Dendritic cell treated with granulocyte-macrophage colony-stimulating factor and Interleukin-4, amounts not matched to agents 40 ng/mL and 50 ng/mL, for 4 days (primary cell): ENCODE results near the gene ATG14.

Source experiments
- H3K27ac Mint-ChIP-seq: one replicate; pipeline ENCODE4 v1.8.0; 2022; ENCODE audit warnings: mild to moderate bottlenecking, mixed read lengths
- H3K27me3 Mint-ChIP-seq: one replicate; pipeline ENCODE4 v1.8.0; 2022; ENCODE audit warnings: mild to moderate bottlenecking, mixed read lengths
- H3K36me3 Mint-ChIP-seq: one replicate; pipeline ENCODE4 v1.8.0; 2022; ENCODE audit warnings: low read depth, mixed read lengths
- H3K4me1 Mint-ChIP-seq: one replicate; pipeline ENCODE4 v1.8.0; 2022; ENCODE audit warnings: low read depth, mixed read lengths
- H3K4me3 Mint-ChIP-seq: one replicate; pipeline ENCODE4 v1.8.0; 2022; ENCODE audit warnings: mild to moderate bottlenecking, moderate library complexity, mixed read lengths
- H3K9me3 Mint-ChIP-seq: one replicate; pipeline ENCODE4 v1.8.0; 2022; ENCODE audit warnings: mixed read lengths
- intact Hi-C: fragments of 100-400 bp; cut with micrococcal nuclease; formaldehyde crosslinking; loops from one replicate; pipeline ENCODE4 v1.15.0; 2022

The ATG14 gene

DNA sequence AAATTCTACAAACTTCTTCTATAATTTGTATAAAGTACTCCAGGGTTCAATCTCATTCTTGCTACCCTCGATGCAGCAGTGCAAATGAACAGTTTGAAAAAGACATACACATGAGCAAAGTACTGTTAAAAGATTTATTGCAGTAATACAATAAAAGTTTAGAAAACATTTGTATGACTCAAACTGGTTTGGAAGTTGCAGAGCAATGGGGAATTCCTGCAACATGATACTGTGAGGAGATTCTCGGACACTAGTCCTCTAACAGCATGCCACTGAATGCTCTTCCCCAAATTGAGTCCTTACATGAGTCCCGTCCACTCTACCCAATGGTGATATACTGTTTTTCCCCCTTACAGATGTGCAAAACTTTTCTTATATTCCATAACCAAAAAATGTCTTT, 45.4 kb downstream of the ATG14 start:
- H3K4me1 Mint-ChIP-seq: no peaks in the 10 kb centered on the region
- H3K9me3 Mint-ChIP-seq: no peaks in the 10 kb centered on the region
- H3K27me3 Mint-ChIP-seq: no peaks in the 10 kb centered on the region

DNA sequence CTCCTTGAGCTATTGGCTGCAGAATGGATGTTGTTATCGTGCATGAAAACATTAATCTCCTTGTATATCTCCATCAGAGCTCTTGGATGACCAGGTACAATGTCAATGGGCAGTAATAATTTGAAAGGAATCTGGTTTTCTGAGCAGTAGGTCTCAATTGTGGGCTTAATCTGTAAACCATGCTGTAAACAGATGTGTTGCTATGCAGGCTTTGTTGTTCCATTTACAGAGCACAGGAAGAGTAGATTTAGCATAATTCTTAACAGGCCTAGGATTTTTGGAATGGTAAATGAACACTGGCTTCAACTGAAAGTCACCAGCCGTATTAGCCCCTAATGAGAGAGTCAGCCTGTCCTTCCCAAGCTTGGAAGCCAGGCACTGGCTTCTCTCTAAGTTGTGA, 50.4 kb downstream of the ATG14 start:
- Mint-ChIP-seq H3K9me3 (no peaks in the 10 kb centered on the region), H3K36me3 (peaks cover 42% of the 10 kb centered on the region), H3K27me3 (no peaks in the 10 kb centered on the region), H3K4me1 (no peaks in the 10 kb centered on the region), H3K4me3 (no peak overlapping the region), H3K27ac (no peak overlapping the region)
- intact Hi-C loops: no loop called here

More for the DNA sequence above, 45.4 kb downstream of the ATG14 start:
- Mint-ChIP-seq H3K4me3 (no peak overlapping the region), H3K27ac (no peak overlapping the region), H3K36me3 (peaks cover 82% of the 10 kb centered on the region)
- intact Hi-C loops: no loop called here

DNA sequence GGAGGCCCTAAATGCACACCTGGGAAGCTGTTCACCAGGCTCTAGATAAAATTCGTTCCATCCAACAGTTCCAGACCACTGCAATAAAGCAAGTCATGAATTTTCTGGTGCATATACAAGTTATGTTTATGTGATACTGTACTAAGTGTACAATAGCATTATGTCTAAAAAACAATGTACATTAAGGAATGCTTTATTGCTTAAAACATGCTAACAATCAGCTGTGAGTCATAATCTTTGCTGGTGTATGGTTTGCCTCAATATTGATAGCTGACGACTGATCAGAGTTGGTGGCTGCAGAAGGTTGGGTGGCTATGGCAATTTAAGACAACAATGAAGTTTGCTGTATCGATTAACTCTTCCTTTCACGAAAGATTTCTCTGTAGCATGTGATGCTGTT, 52.3 kb downstream of the ATG14 start:
- Mint-ChIP-seq H3K36me3 (peaks cover 41% of the 10 kb centered on the region), H3K27ac (no peak overlapping the region), H3K9me3 (no peaks in the 10 kb centered on the region), H3K4me1 (no peaks in the 10 kb centered on the region), H3K27me3 (no peaks in the 10 kb centered on the region), H3K4me3 (no peak overlapping the region)
- intact Hi-C loops: loop anchor here (5.0 kb wide), 1 partner anchor 147 kb away; no protein-coding TSS in a partner anchor

DNA sequence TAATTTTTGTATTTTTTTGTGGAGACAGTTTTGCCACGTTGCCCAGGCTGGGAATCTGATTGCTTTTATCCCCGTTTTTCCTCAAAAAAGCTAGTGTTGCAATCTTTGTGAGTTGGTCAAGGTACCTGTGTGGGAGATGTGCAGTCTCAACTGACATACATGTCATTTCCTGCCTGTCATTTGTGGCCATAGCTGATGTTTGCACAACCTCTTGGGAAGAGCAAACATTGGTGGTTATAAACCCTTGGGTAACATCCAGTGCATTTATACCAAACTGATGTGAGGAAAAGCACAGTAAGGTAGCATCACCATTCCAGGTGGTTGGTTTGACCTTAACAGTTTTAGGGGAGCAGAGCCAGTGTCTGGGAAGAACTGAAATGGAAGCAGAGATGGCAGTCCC, 54.7 kb downstream of the ATG14 start:
- no peaks in the 10 kb centered on the region for H3K4me1 Mint-ChIP-seq
- no peaks in the 10 kb centered on the region for H3K27me3 Mint-ChIP-seq
- no peaks in the 10 kb centered on the region for H3K9me3 Mint-ChIP-seq
- no peak overlapping the region for H3K27ac Mint-ChIP-seq
- peaks cover 46% of the 10 kb centered on the region for H3K36me3 Mint-ChIP-seq
- H3K4me3 Mint-ChIP-seq: no peak overlapping the region
- intact Hi-C loops: loop anchor here (5.0 kb wide), 1 partner anchor 145 kb away; no protein-coding TSS in a partner anchor

DNA sequence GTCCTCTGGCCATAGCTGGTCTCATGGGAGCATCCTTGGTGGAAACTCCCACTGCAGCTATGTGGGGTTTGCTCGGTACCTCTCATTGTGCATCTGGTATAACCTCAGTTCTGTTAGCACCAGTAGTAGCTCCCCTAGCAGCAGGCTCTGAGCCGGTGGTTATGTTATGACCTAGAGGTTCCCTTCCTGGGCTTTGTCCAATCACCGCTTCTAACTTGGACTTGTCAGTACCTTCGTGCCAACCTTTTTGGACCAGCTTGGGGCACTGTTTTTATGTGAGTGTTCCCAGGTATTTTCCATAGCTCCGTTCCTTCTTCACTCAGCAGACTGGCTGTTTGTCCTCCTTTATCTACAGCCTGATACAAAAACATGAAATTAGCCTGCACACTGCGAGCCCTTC, 55.7 kb downstream of the ATG14 start:
- intact Hi-C loops: loop anchor here (5.0 kb wide), 1 partner anchor 144 kb away; no protein-coding TSS in a partner anchor
- peaks cover 56% of the 10 kb centered on the region for H3K36me3 Mint-ChIP-seq
- H3K9me3 Mint-ChIP-seq: no peaks in the 10 kb centered on the region

GRCh38 chr14:55354500-55354899, 57.1 kb downstream of the ATG14 start:
- Mint-ChIP-seq H3K4me3 (no peak overlapping the region), H3K9me3 (no peaks in the 10 kb centered on the region)

More for the DNA sequence above, 55.7 kb downstream of the ATG14 start:
- H3K4me1 Mint-ChIP-seq: no peaks in the 10 kb centered on the region
- H3K27me3 Mint-ChIP-seq: no peaks in the 10 kb centered on the region
- H3K4me3 Mint-ChIP-seq: no peak overlapping the region
- no peak overlapping the region for H3K27ac Mint-ChIP-seq

DNA sequence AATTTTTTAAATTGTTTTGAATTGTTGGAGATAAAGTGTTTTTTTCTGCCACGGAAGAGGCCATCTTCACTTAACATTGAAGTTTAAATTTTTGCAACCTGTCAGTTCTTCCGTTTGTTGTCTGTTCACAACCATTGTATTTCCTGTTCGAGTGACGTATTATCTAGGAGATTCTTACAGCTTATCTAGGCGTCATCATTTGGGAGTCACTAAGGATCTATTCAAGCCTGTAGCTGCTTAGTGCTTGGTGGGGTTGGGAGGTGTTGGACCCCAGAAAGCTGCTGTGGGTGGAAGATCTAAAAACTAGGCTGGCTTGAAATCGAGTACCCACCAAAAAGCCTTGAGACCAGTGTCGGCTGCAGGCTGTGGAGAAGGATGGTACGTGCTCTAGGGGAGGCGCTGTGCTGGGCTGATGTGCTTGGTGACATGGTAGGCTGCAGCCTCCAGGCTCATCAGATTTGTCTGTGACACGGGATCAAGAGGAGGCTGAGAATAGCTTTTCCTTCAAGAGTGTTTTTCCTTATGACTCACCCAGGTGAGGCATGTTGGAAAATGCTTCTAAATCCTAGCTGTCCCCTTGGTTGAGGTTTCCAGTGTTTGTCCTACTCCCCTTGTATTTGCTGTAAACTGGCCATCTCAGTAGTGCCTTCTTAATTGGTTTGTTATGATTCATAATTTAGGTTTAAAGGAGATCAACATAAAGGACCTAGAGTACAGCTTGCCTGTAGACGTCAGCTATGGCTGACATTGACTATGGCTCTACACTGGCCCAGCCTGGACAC, 57.8 kb downstream of the ATG14 start:
- intact Hi-C loops: no loop called here
- Mint-ChIP-seq H3K27ac (no peak overlapping the region), H3K4me3 (no peak overlapping the region), H3K36me3 (peaks cover 70% of the 10 kb centered on the region), H3K4me1 (no peaks in the 10 kb centered on the region), H3K27me3 (no peaks in the 10 kb centered on the region), H3K9me3 (no peaks in the 10 kb centered on the region)

More at GRCh38 chr14:55354500-55354899, 57.1 kb downstream of the ATG14 start:
- Mint-ChIP-seq H3K36me3 (peaks cover 69% of the 10 kb centered on the region), H3K27me3 (no peaks in the 10 kb centered on the region), H3K27ac (no peak overlapping the region), H3K4me1 (no peaks in the 10 kb centered on the region)
- intact Hi-C loops: no loop called here

- Mint-ChIP-seq H3K27ac (no peak overlapping the region), H3K27me3 (no peaks in the 10 kb centered on the region), H3K36me3 (peaks cover 70% of the 10 kb centered on the region), H3K9me3 (no peaks in the 10 kb centered on the region), H3K4me1 (no peaks in the 10 kb centered on the region), H3K4me3 (no peak overlapping the region)
- intact Hi-C loops: no loop called here
These were observed 59.4 kb downstream of the ATG14 start for GRCh38 chr14:55352201-55352600.

- Mint-ChIP-seq H3K4me3 (no peak overlapping the region), H3K9me3 (no peaks in the 10 kb centered on the region), H3K27me3 (no peaks in the 10 kb centered on the region), H3K36me3 (peaks cover 60% of the 10 kb centered on the region), H3K27ac (no peak overlapping the region), H3K4me1 (peaks cover 9% of the 10 kb centered on the region)
- intact Hi-C loops: no loop called here
These were observed 60.5 kb downstream of the ATG14 start for GRCh38 chr14:55351111-55351510.

DNA sequence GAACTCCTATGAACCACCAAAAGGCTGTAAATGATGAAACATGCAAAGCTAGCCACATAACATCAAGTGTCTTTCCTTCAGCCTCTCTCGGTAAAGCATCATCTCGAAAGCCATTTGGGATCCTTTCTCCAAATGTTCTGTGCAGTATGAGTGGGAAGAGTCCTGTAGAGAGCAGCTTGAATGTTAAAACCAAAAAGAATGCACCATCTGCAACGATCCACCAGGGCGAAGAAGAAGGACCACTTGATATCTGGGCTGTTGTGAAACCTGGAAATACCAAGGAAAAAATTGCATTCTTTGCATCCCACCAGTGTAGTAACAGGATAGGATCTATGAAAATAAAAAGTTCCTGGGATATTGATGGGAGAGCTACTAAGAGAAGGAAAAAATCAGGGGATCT, 61.2 kb downstream of the ATG14 start:
- H3K4me1 Mint-ChIP-seq: peaks cover 14% of the 10 kb centered on the region
- no peak overlapping the region for H3K27ac Mint-ChIP-seq
- peaks cover 56% of the 10 kb centered on the region for H3K36me3 Mint-ChIP-seq
- no peaks in the 10 kb centered on the region for H3K27me3 Mint-ChIP-seq
- intact Hi-C loops: no loop called here
- H3K4me3 Mint-ChIP-seq: no peak overlapping the region
- no peaks in the 10 kb centered on the region for H3K9me3 Mint-ChIP-seq

DNA sequence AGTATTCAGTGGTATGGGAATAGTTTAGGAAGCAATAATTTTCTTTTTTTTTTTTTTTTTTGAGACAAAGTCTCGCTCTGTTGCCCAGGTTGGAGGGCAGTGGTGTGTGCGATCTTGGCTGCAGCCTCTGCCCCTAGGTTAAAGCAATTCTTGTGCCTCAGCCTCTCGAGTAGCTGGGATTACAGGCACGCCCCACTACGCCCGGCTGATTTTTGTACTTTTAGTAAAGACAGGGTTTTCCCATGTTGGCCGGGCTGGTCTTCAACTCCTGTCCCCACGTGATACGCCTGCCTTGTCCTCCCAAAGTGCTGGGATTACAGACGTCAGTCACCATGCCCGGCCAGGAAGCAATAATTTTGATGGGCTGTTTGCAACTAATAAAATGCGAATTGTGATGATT, 62.1 kb downstream of the ATG14 start:
- Mint-ChIP-seq H3K36me3 (peaks cover 55% of the 10 kb centered on the region), H3K27me3 (no peaks in the 10 kb centered on the region), H3K4me1 (peaks cover 20% of the 10 kb centered on the region), H3K27ac (no peak overlapping the region), H3K9me3 (no peaks in the 10 kb centered on the region), H3K4me3 (no peak overlapping the region)
- intact Hi-C loops: no loop called here

GRCh38 chr14:55348766-55349453, 62.7 kb downstream of the ATG14 start:
- Mint-ChIP-seq H3K36me3 (peaks cover 49% of the 10 kb centered on the region), H3K27me3 (no peaks in the 10 kb centered on the region), H3K4me3 (no peak overlapping the region), H3K27ac (no peak overlapping the region), H3K9me3 (no peaks in the 10 kb centered on the region), H3K4me1 (peaks cover 20% of the 10 kb centered on the region)
- intact Hi-C loops: no loop called here

DNA sequence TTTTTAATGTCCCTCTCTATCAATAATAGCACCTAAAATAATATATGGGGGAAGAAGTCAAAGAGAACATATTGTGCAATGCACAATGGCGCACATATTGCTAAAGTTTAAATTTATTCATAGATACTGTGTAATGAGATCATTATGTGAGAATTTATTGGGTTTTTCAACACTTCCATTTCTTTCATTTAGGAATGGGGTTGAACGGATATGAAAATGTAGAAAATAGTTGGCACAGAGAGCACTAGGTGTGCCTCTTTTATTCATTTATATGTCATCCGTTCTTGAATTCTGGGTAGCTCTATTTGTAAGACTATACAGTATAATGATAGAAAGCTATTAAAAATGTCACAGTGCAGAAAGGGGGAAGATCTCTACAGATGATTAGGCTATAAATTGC, 63.9 kb downstream of the ATG14 start:
- H3K36me3 Mint-ChIP-seq: peaks cover 42% of the 10 kb centered on the region
- H3K9me3 Mint-ChIP-seq: no peaks in the 10 kb centered on the region
- no peak overlapping the region for H3K27ac Mint-ChIP-seq
- H3K4me1 Mint-ChIP-seq: peaks cover 20% of the 10 kb centered on the region
- H3K4me3 Mint-ChIP-seq: no peak overlapping the region
- intact Hi-C loops: no loop called here
- H3K27me3 Mint-ChIP-seq: no peaks in the 10 kb centered on the region

- Mint-ChIP-seq H3K27ac (no peak overlapping the region), H3K4me3 (no peak overlapping the region), H3K27me3 (no peaks in the 10 kb centered on the region), H3K4me1 (peaks cover 20% of the 10 kb centered on the region), H3K9me3 (no peaks in the 10 kb centered on the region), H3K36me3 (peaks cover 35% of the 10 kb centered on the region)
- intact Hi-C loops: no loop called here
These were observed 64.6 kb downstream of the ATG14 start for GRCh38 chr14:55347040-55347439.
